ENCODE data around the gene XRN1.
"Not testable (repeated sequence)": the region's sequence is repeated elsewhere in the genome, so short reads cannot be mapped to it uniquely, and the experiment has no call there.

The XRN1 gene

DNA sequence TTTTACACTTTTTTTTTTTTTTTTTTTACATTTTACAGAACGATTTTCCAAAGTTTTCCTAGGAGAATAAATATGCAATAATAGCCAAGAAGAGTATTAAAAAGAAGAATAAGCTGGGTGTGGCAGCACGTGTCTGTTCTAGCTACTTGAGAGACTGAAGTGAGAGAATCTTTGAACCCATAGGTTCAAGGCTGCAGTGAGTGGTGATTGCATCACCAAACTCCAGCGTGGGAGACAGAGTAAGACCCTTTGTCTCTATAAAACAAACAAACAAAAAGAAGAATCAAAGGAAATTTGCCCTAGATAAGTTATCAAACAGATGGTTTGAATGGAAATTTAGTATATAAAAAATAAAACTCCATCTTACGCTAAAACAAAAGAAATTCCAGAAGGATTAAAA lies 13.3 kb downstream of the XRN1 start:
- WGBS (ENCODE audit: insufficient coverage, insufficient read length), result no CpG with 5 or more reads among the region's 4 CpGs
- no peak for DNase-seq (ENCODE audit: low read depth, low spot score)

DNA sequence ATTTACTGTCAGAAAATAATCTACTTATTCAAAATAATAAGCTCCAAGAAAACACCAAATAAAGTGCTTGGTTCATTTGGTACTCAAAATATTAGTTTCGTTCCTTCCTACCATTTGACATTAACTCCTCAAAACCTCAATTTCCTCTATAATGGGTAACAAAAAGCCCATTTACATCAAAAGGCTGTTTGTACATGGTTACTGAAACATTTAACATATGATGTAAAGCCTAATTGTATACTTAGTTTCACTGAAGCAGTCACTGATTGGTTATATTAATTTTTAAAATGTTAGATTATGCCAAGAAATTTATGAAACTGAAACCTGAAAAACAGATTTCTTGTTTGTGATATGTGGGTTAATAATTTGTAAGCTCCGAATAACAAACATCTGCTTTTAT lies 14.7 kb downstream of the XRN1 start:
- no peak for DNase-seq (ENCODE audit: low read depth, low spot score)
- Histone ChIP-seq H3K36me3 (ENCODE audit: control insufficient read depth, insufficient read depth, low read length) (no peaks in the 10 kb centered on the region), H3K27me3 (ENCODE audit: control insufficient read depth, insufficient read depth, low read length) (no peaks in the 10 kb centered on the region), H3K27ac (ENCODE audit: low read length) (no peak overlapping the region), H3K4me3 (ENCODE audit: low read length) (no peak overlapping the region), H3K9me3 (ENCODE audit: control insufficient read depth, insufficient read depth, low read length) (no peaks in the 10 kb centered on the region), H3K4me1 (ENCODE audit: control insufficient read depth, insufficient read depth, low read length) (no peaks in the 10 kb centered on the region)
- WGBS (ENCODE audit: insufficient coverage, insufficient read length), result no CpG with 5 or more reads among the region's 2 CpGs

More for the DNA sequence above, 13.3 kb downstream of the XRN1 start:
- no peaks in the 10 kb centered on the region for H3K4me1 ChIP-seq (ENCODE audit: control insufficient read depth, insufficient read depth, low read length)
- H3K9me3 ChIP-seq (ENCODE audit: control insufficient read depth, insufficient read depth, low read length), result no peaks in the 10 kb centered on the region
- no peak overlapping the region for H3K27ac ChIP-seq (ENCODE audit: low read length)
- no peaks in the 10 kb centered on the region for H3K36me3 ChIP-seq (ENCODE audit: control insufficient read depth, insufficient read depth, low read length)
- no peak overlapping the region for H3K4me3 ChIP-seq (ENCODE audit: low read length)
- H3K27me3 ChIP-seq (ENCODE audit: control insufficient read depth, insufficient read depth, low read length), result no peaks in the 10 kb centered on the region

DNA sequence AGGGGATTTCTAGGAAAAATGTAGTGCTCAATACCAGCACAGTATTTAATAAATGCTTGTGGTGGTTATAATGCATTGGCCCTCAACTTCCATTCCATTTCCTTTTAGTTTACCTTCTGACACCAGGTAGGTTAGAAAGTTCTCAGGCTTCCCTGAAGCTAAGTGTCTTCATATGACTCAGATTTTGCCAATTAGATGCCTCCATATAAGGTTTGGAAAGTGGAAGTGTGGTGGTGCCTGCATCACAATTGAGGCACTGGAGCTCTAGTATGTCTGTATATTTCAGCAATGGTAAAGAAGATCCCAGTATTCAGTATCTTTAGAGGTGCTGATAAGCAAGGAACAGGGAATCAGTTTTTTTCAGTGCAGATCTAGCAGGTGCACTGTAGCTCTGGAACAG lies 18.3 kb downstream of the XRN1 start:
- no peak for DNase-seq (ENCODE audit: low read depth, low spot score)

DNA sequence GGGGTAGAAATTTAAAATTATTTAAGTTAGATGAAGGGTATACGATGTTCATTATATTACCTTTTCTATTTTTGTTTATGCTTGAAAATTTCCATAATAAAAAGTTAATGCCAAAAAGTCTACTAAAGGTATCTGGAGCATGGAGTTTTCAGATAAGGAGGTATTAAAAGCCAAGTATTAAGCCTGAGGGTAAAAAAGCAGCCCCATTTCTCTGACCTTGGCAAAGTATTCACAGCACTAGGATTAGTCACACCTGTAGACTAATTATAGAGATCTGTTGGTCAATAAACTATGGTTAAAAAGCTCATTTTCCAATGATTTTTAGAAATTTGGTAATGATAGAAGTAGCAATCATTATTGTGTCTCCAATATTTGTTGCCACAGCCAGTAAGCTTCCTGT lies 23.1 kb downstream of the XRN1 start:
- Histone ChIP-seq H3K27me3 (ENCODE audit: control insufficient read depth, insufficient read depth, low read length) (no peaks in the 10 kb centered on the region), H3K9me3 (ENCODE audit: control insufficient read depth, insufficient read depth, low read length) (no peaks in the 10 kb centered on the region), H3K36me3 (ENCODE audit: control insufficient read depth, insufficient read depth, low read length) (no peaks in the 10 kb centered on the region), H3K4me3 (ENCODE audit: low read length) (no peak overlapping the region), H3K4me1 (ENCODE audit: control insufficient read depth, insufficient read depth, low read length) (no peaks in the 10 kb centered on the region), H3K27ac (ENCODE audit: low read length) (no peak overlapping the region)
- WGBS (ENCODE audit: insufficient coverage, insufficient read length), result 100% methylated on average over 1 of the region's 1 CpG
- DNase-seq (ENCODE audit: low read depth, low spot score), result no peak

More for the DNA sequence above, 18.3 kb downstream of the XRN1 start:
- no peaks in the 10 kb centered on the region for H3K36me3 ChIP-seq (ENCODE audit: control insufficient read depth, insufficient read depth, low read length)
- no peak overlapping the region for H3K27ac ChIP-seq (ENCODE audit: low read length)
- H3K9me3 ChIP-seq (ENCODE audit: control insufficient read depth, insufficient read depth, low read length), result no peaks in the 10 kb centered on the region
- no peaks in the 10 kb centered on the region for H3K4me1 ChIP-seq (ENCODE audit: control insufficient read depth, insufficient read depth, low read length)
- H3K4me3 ChIP-seq (ENCODE audit: low read length), result no peak overlapping the region
- no peaks in the 10 kb centered on the region for H3K27me3 ChIP-seq (ENCODE audit: control insufficient read depth, insufficient read depth, low read length)

DNA sequence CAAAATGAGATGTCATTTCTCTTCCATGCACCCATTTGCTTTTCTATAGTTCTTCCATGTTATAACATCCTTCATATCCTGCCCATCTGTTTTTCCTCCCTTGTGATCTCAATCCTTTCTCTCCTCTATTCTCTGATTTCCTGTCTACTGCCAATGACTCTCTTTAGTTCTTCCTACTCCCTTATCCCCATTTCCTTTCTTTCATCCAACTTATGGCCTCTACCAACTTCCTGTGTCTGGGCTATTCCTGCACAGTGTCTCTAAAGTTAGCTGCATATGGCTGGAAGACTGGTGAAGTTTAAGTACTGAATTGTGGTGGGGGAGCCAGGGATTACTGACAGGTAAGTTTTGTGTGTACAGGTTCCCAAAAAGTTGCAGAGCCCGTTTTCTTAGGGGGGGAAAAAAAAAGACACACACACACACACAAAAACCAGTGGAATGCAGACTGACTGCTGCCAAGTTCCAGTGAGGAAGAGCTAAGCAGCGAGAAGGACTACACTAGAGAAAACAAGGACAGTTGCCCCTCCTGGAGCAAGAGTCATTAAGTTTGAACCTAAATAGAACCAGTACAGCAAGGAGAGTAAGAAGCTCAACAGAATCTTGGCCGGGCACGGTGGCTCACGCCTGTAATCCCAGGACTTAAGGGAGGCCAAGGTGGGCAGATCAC lies 28.8 kb downstream of the XRN1 start:
- Histone ChIP-seq H3K27ac (ENCODE audit: low read length) (no peak overlapping the region), H3K4me3 (ENCODE audit: low read length) (no peak overlapping the region), H3K4me1 (ENCODE audit: control insufficient read depth, insufficient read depth, low read length) (no peaks in the 10 kb centered on the region), H3K9me3 (ENCODE audit: control insufficient read depth, insufficient read depth, low read length) (no peaks in the 10 kb centered on the region), H3K27me3 (ENCODE audit: control insufficient read depth, insufficient read depth, low read length) (no peaks in the 10 kb centered on the region), H3K36me3 (ENCODE audit: control insufficient read depth, insufficient read depth, low read length) (no peaks in the 10 kb centered on the region)
- WGBS (ENCODE audit: insufficient coverage, insufficient read length), result no CpG with 5 or more reads among the region's 5 CpGs
- no peak for DNase-seq (ENCODE audit: low read depth, low spot score)

DNA sequence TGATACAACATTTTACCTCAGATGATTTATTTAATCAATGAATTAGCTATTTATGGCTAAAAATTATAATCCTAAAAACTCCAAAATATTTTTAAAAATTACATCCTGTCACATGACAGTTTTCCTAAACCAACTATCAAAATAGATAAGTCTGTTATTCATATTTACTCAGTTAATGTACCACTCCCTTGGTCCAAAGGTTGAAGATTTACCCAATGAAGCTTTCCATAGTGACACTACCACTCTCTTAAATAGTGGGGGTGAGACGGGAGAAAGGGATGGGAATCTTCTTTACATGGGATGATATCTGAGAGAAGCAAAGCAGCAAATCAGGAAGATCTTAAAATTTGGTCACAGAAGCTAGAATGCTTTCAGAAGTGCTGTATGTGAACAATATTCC lies 30.5 kb downstream of the XRN1 start:
- no CpG with 5 or more reads among the region's 1 CpG for WGBS (ENCODE audit: insufficient coverage, insufficient read length)
- no peak overlapping the region for H3K4me3 ChIP-seq (ENCODE audit: low read length)
- H3K27ac ChIP-seq (ENCODE audit: low read length), result no peak overlapping the region
- no peaks in the 10 kb centered on the region for H3K4me1 ChIP-seq (ENCODE audit: control insufficient read depth, insufficient read depth, low read length)
- H3K27me3 ChIP-seq (ENCODE audit: control insufficient read depth, insufficient read depth, low read length), result no peaks in the 10 kb centered on the region
- no peaks in the 10 kb centered on the region for H3K36me3 ChIP-seq (ENCODE audit: control insufficient read depth, insufficient read depth, low read length)
- no peaks in the 10 kb centered on the region for H3K9me3 ChIP-seq (ENCODE audit: control insufficient read depth, insufficient read depth, low read length)
- DNase-seq (ENCODE audit: low read depth, low spot score), result no peak

DNA sequence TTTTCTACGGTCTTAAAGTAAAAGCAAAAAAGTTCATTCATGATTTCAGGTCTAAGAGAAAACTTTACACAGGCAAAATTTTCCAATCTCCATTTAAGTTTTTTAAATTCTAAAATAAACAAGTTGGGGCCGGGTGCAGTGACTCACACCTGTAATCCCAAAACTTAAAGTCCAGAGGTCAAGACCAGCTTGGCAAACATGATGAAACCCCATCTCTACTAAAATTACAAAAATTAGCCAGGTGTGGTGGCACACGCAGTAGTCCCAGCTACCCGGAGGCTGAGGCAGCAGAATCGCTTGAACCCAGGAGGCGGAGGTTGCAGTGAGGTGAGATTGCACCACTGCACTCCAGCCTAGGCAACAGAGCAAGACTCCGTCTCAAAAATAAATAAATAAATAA lies 47.3 kb downstream of the XRN1 start:
- H3K4me1 ChIP-seq (ENCODE audit: control insufficient read depth, insufficient read depth, low read length); DNase-seq (ENCODE audit: low read depth, low spot score); H3K27ac ChIP-seq (ENCODE audit: low read length); H3K4me3 ChIP-seq (ENCODE audit: low read length); H3K36me3 ChIP-seq (ENCODE audit: control insufficient read depth, insufficient read depth, low read length); H3K27me3 ChIP-seq (ENCODE audit: control insufficient read depth, insufficient read depth, low read length); H3K9me3 ChIP-seq (ENCODE audit: control insufficient read depth, insufficient read depth, low read length): not testable (repeated sequence)
- WGBS (ENCODE audit: insufficient coverage, insufficient read length), result no CpG with 5 or more reads among the region's 7 CpGs

DNA sequence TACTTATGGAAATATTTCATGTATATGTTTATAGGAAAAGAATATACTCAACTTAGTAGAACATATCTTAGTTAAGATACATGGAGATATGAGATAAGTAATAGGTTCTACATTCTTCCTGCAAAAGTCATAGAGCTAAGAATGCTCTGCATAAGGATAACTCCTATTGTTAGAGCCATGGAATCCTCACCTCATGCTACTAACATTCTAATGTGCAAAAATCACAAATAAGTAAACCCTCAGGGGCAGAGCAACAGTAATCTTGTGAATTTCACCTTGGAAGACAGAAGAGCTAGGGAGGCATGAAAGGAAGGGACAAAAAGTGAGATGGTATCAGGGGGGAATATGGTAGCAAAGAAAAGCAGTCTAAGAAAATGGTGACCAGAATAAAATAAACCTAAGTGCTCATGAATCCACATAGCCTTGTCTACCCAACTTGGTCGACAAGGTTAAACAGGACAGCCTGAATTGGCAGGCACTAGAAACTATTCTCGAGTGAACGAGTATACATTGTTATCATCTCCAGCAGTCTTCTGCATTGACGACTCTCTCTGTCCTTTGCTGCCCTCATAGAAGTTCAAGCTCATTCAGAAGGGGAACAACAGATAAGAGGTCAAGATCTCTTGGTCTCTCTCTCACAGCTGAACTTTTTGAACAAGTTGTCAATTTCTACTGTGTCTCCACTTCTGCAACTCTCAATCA lies 52.8 kb downstream of the XRN1 start:
- H3K4me3 ChIP-seq (ENCODE audit: low read length), result no peak overlapping the region
- no peaks in the 10 kb centered on the region for H3K36me3 ChIP-seq (ENCODE audit: control insufficient read depth, insufficient read depth, low read length)
- no peak for DNase-seq (ENCODE audit: low read depth, low spot score)
- H3K9me3 ChIP-seq (ENCODE audit: control insufficient read depth, insufficient read depth, low read length), result no peaks in the 10 kb centered on the region
- no peaks in the 10 kb centered on the region for H3K4me1 ChIP-seq (ENCODE audit: control insufficient read depth, insufficient read depth, low read length)
- no peaks in the 10 kb centered on the region for H3K27me3 ChIP-seq (ENCODE audit: control insufficient read depth, insufficient read depth, low read length)
- H3K27ac ChIP-seq (ENCODE audit: low read length), result no peak overlapping the region
- WGBS (ENCODE audit: insufficient coverage, insufficient read length), result no CpG with 5 or more reads among the region's 4 CpGs

DNA sequence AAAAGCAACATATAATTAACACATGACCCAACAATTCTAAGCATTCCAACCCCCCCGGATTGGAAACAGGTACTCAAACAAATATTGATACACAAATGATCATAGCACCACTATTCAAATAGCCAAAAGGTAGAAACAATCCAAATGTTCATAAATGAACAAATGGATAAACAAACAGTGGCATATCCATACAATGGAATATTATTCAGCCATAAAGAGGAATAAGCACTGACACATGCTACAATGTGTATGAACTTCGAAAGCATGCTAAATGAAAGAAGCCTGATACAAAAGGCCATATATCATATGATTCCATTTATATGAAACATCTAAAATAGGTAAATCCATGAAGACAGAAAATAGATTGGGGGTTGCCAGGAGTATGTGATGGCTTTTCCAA lies 62.8 kb downstream of the XRN1 start:
- WGBS (ENCODE audit: insufficient coverage, insufficient read length), result no CpG with 5 or more reads among the region's 2 CpGs
- no peak for DNase-seq (ENCODE audit: low read depth, low spot score)
- H3K36me3 ChIP-seq (ENCODE audit: control insufficient read depth, insufficient read depth, low read length), result no peaks in the 10 kb centered on the region
- H3K27me3 ChIP-seq (ENCODE audit: control insufficient read depth, insufficient read depth, low read length), result no peaks in the 10 kb centered on the region
- no peak overlapping the region for H3K4me3 ChIP-seq (ENCODE audit: low read length)
- H3K27ac ChIP-seq (ENCODE audit: low read length), result no peak overlapping the region
- no peaks in the 10 kb centered on the region for H3K4me1 ChIP-seq (ENCODE audit: control insufficient read depth, insufficient read depth, low read length)
- H3K9me3 ChIP-seq (ENCODE audit: control insufficient read depth, insufficient read depth, low read length), result no peaks in the 10 kb centered on the region

DNA sequence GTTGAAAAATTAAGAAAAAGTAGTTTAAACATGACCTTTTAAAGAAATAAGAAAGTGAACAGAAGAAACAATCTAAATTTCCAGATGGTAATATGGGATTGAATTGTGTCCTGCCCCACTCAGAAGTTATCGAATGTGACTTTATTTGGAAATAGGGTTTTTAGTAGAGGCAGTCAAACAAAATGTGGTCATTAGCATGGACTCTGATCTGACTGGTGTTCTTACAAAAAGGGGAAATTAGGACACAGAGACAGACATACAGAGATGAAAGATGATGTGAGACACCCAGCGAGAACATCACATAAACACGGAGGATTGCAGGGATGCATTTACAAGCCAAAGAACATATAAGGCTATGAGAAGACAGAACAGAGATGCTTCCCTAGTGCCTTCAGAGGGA lies 73.2 kb downstream of the XRN1 start:
- H3K4me1 ChIP-seq (ENCODE audit: control insufficient read depth, insufficient read depth, low read length), result no peaks in the 10 kb centered on the region
- H3K9me3 ChIP-seq (ENCODE audit: control insufficient read depth, insufficient read depth, low read length), result no peaks in the 10 kb centered on the region
- no peak for DNase-seq (ENCODE audit: low read depth, low spot score)
- no peak overlapping the region for H3K27ac ChIP-seq (ENCODE audit: low read length)
- H3K4me3 ChIP-seq (ENCODE audit: low read length), result no peak overlapping the region
- H3K27me3 ChIP-seq (ENCODE audit: control insufficient read depth, insufficient read depth, low read length), result no peaks in the 10 kb centered on the region
- no peaks in the 10 kb centered on the region for H3K36me3 ChIP-seq (ENCODE audit: control insufficient read depth, insufficient read depth, low read length)
- no CpG with 5 or more reads among the region's 3 CpGs for WGBS (ENCODE audit: insufficient coverage, insufficient read length)

DNA sequence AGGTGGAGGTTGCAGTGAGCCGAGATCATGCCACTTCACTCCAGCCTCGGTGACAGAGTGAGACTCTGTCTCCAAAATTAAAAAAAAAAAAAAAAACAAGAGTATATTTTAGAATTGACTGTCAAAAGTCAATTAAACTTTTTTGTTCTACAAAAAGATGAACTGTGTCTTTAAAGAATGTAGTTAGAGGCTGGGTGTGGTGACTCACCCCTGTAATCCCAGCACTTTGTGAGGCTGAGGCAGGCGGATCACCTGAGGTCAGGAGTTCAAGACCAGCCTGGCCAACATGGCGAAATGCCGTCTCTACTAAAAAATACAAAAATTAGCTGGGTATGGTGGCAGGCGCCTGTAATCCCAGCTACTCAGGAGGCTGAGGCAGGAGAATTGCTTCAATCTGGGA lies 78.3 kb downstream of the XRN1 start:
- not testable (repeated sequence) for H3K36me3 ChIP-seq (ENCODE audit: control insufficient read depth, insufficient read depth, low read length); DNase-seq (ENCODE audit: low read depth, low spot score); H3K27ac ChIP-seq (ENCODE audit: low read length); H3K9me3 ChIP-seq (ENCODE audit: control insufficient read depth, insufficient read depth, low read length); H3K27me3 ChIP-seq (ENCODE audit: control insufficient read depth, insufficient read depth, low read length); H3K4me1 ChIP-seq (ENCODE audit: control insufficient read depth, insufficient read depth, low read length); H3K4me3 ChIP-seq (ENCODE audit: low read length)
- no CpG with 5 or more reads among the region's 6 CpGs for WGBS (ENCODE audit: insufficient coverage, insufficient read length)

Measured in iPS DF 6.9 (cell line).